ENCODE results near the gene SFTA2.

DNA sequence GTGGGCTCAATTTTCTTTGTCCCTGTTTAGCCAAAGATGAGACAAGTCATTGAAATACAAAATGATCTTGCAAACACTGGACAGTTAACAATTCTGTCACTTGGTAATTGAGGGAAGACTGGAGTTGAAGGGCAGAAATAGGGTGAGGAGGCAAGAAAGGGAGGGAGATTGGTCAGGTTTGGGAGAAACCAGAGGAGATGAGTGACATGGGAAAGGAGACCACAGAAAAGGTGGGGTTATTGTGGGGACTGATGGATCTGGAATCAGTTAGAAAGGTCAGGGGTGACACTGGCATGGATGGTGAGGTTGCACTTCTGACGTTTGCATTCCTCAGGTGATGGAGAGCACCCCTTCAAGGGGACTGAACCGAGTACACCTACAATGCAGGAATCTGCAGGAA is 23.3 kb downstream of the SFTA2 start:
- TF ChIP-seq, protein P1, sequence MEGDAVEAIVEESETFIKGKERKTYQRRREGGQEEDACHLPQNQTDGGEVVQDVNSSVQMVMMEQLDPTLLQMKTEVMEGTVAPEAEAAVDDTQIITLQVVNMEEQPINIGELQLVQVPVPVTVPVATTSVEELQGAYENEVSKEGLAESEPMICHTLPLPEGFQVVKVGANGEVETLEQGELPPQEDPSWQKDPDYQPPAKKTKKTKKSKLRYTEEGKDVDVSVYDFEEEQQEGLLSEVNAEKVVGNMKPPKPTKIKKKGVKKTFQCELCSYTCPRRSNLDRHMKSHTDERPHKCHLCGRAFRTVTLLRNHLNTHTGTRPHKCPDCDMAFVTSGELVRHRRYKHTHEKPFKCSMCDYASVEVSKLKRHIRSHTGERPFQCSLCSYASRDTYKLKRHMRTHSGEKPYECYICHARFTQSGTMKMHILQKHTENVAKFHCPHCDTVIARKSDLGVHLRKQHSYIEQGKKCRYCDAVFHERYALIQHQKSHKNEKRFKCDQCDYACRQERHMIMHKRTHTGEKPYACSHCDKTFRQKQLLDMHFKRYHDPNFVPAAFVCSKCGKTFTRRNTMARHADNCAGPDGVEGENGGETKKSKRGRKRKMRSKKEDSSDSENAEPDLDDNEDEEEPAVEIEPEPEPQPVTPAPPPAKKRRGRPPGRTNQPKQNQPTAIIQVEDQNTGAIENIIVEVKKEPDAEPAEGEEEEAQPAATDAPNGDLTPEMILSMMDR (conservative IDR thresholded peaks at IDR 0.05; ENCODE audit: low read length): no peak
- no peak for TF ChIP-seq EZH2phosphoT487 (IDR thresholded peaks at IDR 0.05; ENCODE audit: borderline replicate concordance, low read depth, low read length)

All from OCI-LY7 (cell line).